ENCODE results near the gene DAAM1.

DNA sequence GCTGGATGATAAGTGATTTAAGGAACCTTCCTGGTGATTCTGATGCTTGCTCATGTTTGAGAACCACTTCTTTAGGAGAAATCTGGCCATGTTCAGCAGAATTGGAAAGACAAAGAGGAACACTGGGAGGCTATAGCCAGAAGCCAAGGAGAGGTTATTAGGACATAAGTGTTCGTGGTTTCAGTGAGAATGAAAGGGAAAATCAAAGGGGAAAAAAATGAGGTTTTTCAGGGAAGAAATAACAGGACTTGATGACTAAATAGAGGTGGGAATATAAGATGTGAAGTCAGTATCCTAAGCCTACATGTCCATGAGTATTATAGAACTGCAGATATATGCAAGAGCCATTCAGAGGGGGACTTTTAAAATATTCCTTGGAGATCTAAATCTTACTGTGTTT is 95.6 kb downstream of the DAAM1 start:
- TF ChIP-seq, protein P1, sequence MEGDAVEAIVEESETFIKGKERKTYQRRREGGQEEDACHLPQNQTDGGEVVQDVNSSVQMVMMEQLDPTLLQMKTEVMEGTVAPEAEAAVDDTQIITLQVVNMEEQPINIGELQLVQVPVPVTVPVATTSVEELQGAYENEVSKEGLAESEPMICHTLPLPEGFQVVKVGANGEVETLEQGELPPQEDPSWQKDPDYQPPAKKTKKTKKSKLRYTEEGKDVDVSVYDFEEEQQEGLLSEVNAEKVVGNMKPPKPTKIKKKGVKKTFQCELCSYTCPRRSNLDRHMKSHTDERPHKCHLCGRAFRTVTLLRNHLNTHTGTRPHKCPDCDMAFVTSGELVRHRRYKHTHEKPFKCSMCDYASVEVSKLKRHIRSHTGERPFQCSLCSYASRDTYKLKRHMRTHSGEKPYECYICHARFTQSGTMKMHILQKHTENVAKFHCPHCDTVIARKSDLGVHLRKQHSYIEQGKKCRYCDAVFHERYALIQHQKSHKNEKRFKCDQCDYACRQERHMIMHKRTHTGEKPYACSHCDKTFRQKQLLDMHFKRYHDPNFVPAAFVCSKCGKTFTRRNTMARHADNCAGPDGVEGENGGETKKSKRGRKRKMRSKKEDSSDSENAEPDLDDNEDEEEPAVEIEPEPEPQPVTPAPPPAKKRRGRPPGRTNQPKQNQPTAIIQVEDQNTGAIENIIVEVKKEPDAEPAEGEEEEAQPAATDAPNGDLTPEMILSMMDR (conservative IDR thresholded peaks at IDR 0.05 in 1 of 2, IDR thresholded peaks at IDR 0.05 in 1 of 2; ENCODE audit: extremely low read depth in 1 of 2, insufficient read depth in 1 of 2, low read depth in 1 of 2, low read length in 2 of 2), result no peak
- TF ChIP-seq EZH2 (IDR thresholded peaks at IDR 0.05; ENCODE audit: borderline replicate concordance, low read length), result no peak
